Adipose tissue (tissue), 3 donors: ENCODE data around the gene MLEC. TPM values are rescaled to one million over a fixed set of nuclear protein-coding genes. Genes with fewer than 3 reads are reported as not detected.

Experiments
- H3K27ac ChIP-seq: one replicate; pipeline ENCODE4 v1.5.1; 2013; ENCODE audit warnings: low read depth, low read length
- WGBS, 3 donors: extraction: QIAGEN DNeasy Blood & Tissue Kit; methylation state at CpG; one replicate each; pipeline ENCODE4 v1.1.7; 2013; 5-methylcytosine and 5-hydroxymethylcytosine counted together
- polyA plus RNA-seq, 3 donors: library from polyadenylated mRNA; stranded (reverse); fragments of 200-250 nt; gene quantifications; one replicate each; pipeline ENCODE4 v1.2.3, GENCODE V29; 2013
- donor health status: healthy with polysubstance abuse.
- donor health status: Bipolar disorder and iron deficiency.
- donor health status: healthy.

The MLEC gene
- polyA plus RNA-seq, 3 donors = 44.0 to 54.8 (median 45.1) TPM

DNA sequence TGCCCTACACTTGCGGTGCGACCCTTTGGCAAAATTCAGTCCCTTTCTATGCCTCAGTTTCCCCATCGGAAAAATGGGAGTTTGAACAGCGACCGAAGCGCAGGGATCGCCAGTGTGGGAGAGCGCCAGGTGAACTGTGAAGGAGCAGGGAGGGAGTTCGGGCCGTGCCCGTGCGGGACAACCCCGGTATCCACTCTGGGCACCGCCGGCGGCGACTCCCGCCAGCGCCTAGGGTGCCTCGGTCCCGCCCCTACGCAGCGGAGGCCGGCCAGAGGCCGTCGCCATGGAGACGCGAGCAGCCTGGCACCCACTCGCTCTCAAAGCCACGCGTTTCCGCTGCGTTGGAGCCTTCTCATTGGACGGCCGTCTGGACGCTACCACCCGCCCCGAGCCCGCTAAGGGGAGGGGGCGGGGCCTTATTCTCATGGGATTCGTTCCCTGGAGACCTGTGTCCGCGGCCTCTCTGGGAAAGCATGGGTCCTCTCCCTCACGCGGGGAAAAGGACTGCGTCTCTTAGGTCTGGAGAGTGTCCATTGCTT lies 729 bp upstream of the MLEC start:
- H3K27ac ChIP-seq = no peak overlapping the region
- 0 to 1% (median 0%) methylated on average over 42 to 46 of the region's 46 CpGs for WGBS, 3 donors

DNA sequence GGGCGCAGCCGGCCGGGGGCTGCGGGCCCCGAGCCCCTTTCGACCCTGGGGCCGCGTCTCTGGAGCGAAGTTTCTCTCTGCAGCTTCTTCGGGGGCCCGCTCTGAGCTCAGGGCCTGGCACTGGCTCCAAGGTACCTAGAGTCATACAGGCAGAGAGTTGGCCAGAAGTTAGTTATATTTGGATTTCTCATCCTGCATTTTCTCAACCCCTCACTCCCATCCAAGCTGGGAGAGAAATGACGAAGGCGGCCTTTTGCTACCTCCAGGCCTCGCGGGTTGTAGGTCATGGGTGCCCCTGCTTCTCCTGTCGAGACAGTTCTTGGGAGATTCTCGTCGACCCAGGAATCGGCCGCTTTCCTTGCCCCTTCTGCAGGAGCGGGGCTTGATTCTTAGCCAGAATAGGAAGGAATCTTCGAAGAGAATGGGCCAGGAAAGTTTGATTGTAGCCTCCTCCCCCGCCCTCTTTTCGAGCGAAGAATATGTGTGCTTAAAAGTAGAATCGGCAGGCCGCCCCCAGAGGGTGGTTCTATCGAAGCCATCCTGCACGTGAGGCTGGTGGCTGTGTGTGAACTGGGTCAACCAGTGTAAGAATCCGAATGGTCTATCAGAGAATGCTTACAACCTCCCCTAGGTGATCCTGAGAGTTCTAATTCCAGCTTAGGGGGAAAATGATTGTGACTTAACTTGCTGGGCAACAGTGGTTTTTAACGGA lies 785 bp downstream of the MLEC start:
- H3K27ac ChIP-seq = no peak overlapping the region
- 0 to 1% (median 1%) methylated on average over 22 to 31 of the region's 31 CpGs for WGBS, 3 donors

DNA sequence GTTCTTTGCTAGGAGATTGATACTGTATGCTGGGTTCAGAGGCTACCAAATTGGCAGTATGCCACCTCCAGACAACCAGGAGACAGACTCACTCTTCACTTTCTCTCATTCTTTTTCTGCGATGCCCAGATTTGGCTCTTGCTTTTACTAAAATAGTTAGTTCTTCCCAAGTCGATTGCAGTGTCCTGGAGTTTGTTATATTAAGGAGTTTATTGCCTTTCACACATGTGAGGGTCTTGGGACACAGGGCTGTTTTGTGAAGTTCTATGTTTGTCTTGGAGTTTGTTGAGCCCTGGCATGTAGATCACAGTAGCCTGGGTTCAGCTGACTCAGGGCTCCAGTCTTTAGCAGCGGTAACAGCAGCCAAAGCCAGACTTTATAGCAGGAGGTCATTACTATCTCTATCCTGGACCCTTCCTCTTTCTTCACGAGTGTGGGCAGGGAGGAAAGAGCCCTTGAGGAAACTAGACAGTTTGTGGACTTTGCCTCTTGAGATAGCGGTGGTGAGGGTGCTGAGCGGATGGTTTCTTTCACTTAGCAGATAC lies 1.6 kb downstream of the MLEC start:
- 13 to 17% (median 14%) methylated on average over 6 of the region's 6 CpGs for WGBS, 3 donors
- H3K27ac ChIP-seq = no peak overlapping the region

DNA sequence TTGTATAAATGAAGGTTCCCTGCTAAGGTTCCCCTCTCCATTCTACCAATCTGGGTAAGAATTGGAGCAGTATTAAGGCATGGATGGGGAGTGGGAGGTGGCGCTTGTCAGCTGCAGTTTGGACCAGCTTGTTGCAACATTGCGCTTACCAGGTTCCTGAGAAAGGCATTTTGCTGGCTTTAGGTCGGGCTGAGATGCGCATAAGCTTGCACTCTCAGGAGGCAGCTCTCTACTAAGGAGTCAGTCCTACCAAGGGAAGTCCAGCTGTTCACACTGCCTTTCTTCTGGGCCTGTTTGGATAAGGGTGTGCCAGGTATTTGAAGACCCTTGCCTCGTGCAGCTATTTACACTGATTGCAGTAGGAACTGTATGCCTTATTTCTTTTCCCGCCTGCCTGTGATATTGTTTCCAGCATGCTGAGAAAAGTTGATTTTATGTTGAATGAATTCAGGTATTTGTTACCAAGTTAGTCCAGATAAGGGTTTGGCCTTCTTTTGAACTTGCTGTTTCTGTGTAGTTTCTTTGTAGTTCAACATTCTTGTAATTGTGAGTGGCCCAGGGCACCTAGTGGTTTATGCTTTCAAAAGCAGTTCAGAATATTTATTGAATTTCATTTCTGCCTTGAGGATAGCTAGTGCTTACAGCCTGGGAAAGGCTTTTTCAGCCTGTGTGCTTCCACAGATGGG lies 2.6 kb downstream of the MLEC start:
- WGBS, 3 donors = 31 to 56% (median 56%) methylated on average over 6 of the region's 6 CpGs
- H3K27ac ChIP-seq = no peak overlapping the region

DNA sequence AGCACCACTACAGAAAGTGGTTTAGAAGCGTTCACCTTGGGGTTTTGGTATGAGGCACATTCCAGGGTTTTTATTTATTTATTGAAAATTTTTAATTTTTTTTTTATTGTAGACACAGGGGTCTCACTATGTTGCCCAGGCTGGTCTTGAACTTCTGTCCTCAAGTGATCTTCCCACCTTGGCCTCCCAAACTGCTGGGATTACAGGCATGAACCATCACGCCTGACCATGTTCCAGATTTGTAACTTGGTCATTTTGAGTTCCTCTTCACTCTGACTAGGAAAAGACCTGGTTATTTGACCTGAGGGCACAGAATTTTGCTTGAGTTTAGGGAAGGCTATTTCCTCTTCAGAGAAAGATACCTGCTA lies 3.1 kb downstream of the MLEC start:
- no peak overlapping the region for H3K27ac ChIP-seq
- WGBS, 3 donors = 57 to 81% (median 81%) methylated on average over 2 of the region's 2 CpGs

DNA sequence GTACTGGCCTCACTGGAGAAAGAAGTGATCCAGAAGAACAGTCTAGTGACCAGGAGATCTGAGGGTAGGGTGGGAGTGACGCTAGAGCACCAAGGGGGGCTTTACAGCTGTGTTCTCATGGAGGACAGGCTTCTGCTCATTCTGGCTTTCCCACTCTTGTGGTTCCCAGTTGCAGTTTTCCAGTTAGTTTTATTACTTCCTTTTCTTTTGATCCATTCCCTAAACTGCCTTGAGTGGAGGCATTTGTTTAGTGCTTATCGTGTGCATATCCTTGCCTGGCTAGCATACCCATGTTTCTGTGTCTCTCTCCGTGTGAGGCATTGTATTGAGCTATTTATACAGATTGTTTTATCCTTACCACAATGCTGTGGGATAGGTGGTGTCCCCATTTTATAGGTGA lies 4.0 kb downstream of the MLEC start:
- no peak overlapping the region for H3K27ac ChIP-seq

DNA sequence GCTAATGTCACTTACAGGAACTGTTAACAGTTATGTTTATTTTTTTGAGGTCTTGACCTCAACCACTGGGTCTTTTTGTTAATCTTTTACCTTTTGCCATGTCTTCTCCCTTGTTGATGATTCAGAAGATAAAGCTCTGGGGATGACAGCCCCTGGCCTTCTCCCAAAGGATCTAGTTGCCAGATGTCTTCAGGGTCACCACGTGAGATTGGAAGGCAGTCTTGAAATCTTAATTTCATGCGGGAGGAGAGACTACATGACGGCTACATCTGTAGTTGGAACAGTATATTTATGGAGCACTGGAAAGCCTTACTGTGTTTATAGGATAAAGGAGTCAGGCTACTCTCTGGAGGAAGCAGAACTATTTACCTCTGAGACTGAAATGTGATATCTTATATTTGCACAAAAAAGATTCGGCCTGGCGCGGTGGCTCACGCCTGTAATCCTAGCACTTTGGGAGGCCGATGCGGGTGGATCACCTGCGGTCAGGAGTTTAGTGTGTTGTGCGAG lies 5.6 kb downstream of the MLEC start:
- 36 to 72% (median 58%) methylated on average over 11 of the region's 11 CpGs for WGBS, 3 donors
- H3K27ac ChIP-seq = no peak overlapping the region

More for the DNA sequence above, 4.0 kb downstream of the MLEC start:
- 32 to 67% (median 57%) methylated on average over 3 of the region's 3 CpGs for WGBS, 3 donors

DNA sequence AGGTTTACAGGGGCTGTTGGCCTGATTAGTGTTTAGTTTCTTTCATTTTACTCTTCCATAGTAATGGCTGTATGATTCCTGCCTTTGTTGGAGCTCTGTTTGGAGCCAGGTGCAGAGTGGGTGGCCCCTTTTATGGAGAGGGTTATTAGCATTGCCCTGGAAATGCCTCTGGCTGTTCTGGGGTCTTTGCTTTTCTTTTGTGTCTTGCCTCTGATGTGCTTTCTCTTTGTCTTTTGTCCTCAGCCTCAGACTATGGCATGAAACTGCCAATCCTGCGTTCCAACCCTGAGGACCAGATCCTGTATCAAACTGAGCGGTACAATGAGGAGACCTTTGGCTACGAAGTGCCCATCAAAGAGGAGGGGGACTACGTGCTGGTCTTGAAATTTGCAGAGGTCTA lies 6.9 kb downstream of the MLEC start:
- 73 to 89% (median 83%) methylated on average over 4 of the region's 4 CpGs for WGBS, 3 donors
- no peak overlapping the region for H3K27ac ChIP-seq

DNA sequence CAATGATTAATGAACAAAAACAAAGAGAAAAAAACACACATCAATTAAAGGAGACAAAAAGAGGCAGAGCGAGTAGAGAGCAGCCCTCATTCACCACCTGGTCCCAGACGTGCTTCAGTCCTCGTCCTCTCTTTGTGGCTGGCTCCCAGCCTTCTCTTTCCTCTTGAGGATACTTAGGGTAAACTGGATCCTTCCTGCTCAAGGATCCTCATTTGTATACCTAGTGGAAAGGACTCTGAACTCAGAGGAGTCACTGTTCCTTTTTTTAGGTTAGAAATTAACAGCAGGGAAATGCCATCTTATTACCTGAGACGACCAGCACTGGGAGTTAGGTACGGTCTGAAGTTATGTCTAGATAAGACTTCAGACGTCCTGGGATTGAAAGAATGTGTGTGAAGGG lies 9.7 kb downstream of the MLEC start:
- 61 to 76% (median 68%) methylated on average over 6 of the region's 6 CpGs for WGBS, 3 donors
- no peak overlapping the region for H3K27ac ChIP-seq

DNA sequence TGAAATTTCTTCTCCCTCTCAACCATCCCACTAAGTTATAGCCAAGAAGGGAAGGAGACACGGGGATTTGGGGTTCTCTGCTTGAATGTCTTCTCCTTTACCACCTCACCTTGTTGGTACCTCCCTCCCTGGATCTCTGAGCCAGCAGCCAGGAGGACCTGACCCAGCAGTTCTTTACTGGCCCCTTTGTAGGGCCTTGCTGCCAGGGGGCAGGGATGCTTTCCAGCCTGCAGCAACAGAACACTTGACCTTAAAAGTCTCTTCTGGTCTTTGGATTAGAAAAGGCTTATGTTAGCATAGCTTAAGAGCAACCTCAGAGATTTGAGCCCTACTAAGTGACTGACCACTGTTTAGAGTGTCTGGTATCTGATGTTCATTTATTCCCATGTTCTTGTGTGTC lies 10.4 kb downstream of the MLEC start:
- no peak overlapping the region for H3K27ac ChIP-seq

DNA sequence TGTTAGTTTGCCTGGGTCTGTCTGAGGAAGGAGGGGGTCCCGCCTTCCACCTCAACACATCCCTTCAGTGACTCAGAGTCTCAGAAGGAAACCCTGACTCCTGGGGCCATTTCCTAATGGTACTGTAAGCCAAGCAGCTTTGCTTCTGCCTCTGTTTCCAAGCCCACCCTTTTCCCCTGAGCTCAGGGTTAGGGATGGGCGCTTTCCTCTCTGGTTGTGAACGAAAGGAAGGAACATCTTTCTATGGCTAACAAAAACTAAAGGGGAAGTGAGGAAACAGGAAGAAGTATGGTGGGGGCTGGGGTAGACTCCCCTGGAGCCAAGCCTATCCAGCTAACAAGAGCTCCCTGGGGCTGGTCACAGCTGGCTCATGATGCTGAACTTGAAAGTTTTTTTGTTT lies 11.7 kb downstream of the MLEC start:
- WGBS, 3 donors = 57 to 84% (median 58%) methylated on average over 3 of the region's 3 CpGs
- H3K27ac ChIP-seq = no peak overlapping the region

More for the DNA sequence above, 10.4 kb downstream of the MLEC start:
- 81 to 95% (median 89%) methylated on average over 1 of the region's 1 CpG for WGBS, 3 donors

DNA sequence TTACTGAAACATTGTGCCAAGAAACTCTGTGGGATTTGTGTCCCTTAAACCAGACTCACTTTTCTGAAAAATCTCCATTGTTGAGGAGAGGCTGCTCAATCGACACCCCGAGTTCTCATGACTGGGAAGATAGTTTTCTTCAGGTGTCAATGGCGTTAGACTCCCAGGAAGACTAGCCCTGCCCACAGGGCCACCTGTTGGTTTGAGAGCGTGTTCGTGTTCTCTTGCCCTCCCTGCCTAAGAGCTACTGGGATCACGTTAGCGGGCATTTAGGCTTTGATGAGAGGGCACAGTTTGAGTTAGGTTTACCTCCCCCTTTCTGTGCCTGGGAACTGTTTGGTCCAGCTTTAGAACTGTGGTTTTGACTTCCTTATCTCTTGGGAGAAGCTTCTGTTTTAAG lies 12.6 kb downstream of the MLEC start:
- WGBS, 3 donors = 87 to 93% (median 88%) methylated on average over 7 of the region's 7 CpGs
- no peak overlapping the region for H3K27ac ChIP-seq

DNA sequence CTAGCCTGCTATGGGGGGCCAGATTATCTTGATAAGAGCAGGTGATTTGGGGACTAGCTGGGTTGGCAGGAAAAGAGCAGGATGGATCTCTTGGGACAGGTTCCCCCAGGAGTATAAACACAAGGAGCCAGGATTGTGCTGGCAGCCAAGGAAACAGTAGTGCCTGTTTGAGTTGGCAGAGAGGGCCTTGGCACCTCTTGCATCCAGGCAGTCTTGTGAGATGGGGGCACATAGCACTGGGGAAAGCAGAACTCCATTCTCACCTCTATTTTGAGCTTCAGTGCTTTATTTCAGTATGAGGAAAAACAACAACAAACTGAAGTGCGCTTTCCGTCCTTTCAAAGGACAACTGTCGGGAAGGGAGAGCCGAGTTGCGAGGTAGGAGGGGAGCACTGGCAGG lies 13.9 kb downstream of the MLEC start:
- no peak overlapping the region for H3K27ac ChIP-seq
- WGBS, 3 donors = 83 to 93% (median 90%) methylated on average over 5 of the region's 5 CpGs

DNA sequence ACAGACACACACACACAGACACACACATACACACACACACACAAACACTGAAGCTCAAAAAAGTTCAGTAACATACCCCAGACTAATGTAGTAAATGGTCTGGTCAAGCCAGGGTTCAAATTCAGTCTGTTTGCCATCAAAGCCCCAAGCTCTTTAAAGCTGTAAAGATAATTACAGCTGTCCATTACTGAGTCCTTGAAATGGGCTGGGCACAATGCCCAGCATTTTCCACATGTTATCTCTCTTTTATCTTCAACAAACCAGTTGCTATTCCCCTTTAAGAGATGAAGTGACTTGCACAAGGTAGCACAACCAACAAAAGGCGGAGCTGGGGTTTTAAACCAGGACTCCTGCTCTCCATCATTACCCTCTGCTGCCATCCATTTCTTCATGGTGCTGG lies 15.7 kb downstream of the MLEC start:
- no peak overlapping the region for H3K27ac ChIP-seq

DNA sequence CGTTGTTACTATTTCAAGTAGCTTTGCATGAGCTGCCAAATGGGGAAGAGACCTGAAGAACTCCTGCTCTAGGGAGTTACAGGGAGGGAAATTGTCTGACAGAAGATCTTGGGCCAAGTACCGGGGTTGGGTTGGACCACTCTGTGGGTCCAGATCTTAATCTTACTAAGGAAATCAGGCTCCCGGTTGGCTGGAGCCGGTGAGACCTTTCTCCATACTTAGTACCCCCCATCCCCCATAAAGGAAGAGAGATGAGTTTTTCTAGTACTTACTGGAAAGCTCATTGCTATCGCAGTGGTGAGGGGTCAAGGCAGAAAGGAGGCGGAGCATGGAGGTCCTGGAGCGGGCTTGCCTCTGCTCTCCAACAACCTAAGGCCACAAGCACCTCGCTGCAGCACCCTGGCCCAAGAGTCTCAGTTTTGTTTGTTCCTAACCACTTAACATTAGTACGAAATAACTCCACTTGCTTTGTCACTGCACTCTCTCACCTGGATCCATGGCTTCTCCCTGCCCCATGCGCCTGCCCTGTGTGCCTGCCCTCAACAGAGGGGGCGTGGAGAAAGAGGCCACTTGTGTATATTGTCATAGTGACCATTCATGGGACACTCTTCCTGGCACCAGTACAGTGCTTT lies 16.5 kb downstream of the MLEC start:
- H3K27ac ChIP-seq = no peak overlapping the region
- 66 to 76% (median 72%) methylated on average over 11 of the region's 11 CpGs for WGBS, 3 donors

More for the DNA sequence above, 15.7 kb downstream of the MLEC start:
- WGBS, 3 donors = 62 to 90% (median 84%) methylated on average over 1 of the region's 1 CpG

DNA sequence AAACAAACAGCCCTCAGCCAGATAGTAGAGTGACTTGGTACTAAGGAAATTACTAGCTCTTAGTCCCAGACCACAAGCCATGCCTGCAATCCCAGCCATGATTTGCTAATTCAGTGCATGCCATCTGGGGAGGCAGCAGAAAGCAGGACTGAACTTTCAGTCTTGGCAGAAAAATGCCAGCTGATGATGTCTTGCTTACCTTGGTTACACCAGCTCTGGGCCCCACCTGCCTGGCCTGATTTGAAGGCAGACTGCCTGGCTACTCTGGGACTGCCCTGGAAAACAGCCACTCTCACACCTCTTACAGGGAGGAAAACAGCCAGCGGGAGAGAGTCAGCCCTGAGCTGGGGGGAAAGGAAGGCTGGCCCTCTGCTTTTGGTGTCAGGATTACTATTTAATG lies 18.7 kb downstream of the MLEC start:
- H3K27ac ChIP-seq = no peak overlapping the region
- 56 to 85% (median 83%) methylated on average over 1 of the region's 1 CpG for WGBS, 3 donors

DNA sequence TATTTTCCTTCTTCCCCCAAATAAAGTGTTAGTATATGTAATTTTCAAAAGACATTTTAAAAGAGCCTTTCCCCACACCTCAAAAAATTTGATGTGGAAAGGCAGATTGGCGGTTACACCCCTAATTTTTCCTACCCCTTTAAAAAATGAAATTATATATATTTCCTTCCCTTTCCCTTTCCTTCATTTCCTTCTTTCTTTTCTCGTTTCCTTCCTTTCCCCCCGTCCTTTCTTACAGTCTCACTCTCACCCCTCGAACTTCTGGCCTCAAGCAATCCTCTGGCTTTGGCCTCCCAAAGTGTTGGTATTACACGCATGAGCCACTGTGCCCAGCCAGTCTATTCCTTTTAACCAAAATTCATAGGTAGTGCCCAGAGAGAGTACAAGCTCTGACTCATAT lies 19.1 kb downstream of the MLEC start:
- WGBS, 3 donors = 67 to 86% (median 73%) methylated on average over 5 of the region's 5 CpGs
- no peak overlapping the region for H3K27ac ChIP-seq

DNA sequence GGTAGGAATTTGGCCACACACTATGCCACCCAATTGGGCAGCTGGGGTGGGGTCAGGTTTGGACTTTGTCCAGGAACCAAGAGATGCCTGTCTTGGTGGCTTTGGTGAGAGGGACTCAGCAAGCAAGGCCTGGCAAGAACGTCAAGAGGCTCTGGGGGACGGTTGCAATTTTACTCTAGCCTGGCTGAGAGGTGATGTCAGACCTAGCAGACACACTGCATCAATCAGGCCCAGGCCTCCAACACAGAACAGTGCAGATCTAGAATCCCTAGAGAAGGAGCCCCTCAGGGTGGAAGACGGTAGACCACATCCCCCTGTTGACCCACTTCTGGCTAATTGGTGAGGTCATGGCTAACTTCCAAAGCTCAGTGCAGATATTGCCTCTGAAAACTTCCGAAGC lies 21.7 kb downstream of the MLEC start:
- no peak overlapping the region for H3K27ac ChIP-seq
- WGBS, 3 donors = 77 to 81% (median 79%) methylated on average over 4 of the region's 4 CpGs
